Measurements from ENCODE around the gene SOHLH1.

- TF ChIP-seq CTCF (IDR thresholded peaks at IDR 0.05; ENCODE audit: insufficient read depth, low read length, poor library complexity, severe bottlenecking) (no peak), EZH2phosphoT487 (conservative IDR thresholded peaks at IDR 0.05; ENCODE audit: low read length) (no peak)
Observed at GRCh38 chr9:135664801-135665794, 34.2 kb downstream of the SOHLH1 start.
